ENCODE results near the gene RFWD3.

The RFWD3 gene

GRCh38 chr16:74623214-74623838 lies 43.4 kb downstream of the RFWD3 start:
- DNase-seq (ENCODE audit: low read depth in 2 of 2), result no peak

- no peak for DNase-seq (ENCODE audit: low read depth in 2 of 2)
Observed at GRCh38 chr16:74622005-74622404, 44.7 kb downstream of the RFWD3 start.

GRCh38 chr16:74617206-74617788 lies 49.4 kb downstream of the RFWD3 start:
- no peak for DNase-seq (ENCODE audit: low read depth in 2 of 2)

GRCh38 chr16:74611721-74612120 lies 55.0 kb downstream of the RFWD3 start:
- DNase-seq (ENCODE audit: low read depth in 2 of 2), result no peak

- no peak for DNase-seq (ENCODE audit: low read depth in 2 of 2)
Observed at GRCh38 chr16:74608944-74609343, 57.7 kb downstream of the RFWD3 start.

- no peak for DNase-seq (ENCODE audit: low read depth in 2 of 2)
Observed at GRCh38 chr16:74608381-74608780, 58.3 kb downstream of the RFWD3 start.

GRCh38 chr16:74607962-74608356 lies 58.7 kb downstream of the RFWD3 start:
- no peak for DNase-seq (ENCODE audit: low read depth in 2 of 2)

- DNase-seq (ENCODE audit: low read depth in 2 of 2), result no peak
Observed at GRCh38 chr16:74607310-74607961, 59.2 kb downstream of the RFWD3 start.

- DNase-seq (ENCODE audit: low read depth in 2 of 2), result peak; percentile 81 to 85
Observed at GRCh38 chr16:74606521-74607309, 60.0 kb downstream of the RFWD3 start, which contains the start of gene GLG1. TSS of gene GLG1 (minus strand) at chr16:74607114. CDS start at chr16:74607094, 20 bp downstream.

- DNase-seq (ENCODE audit: low read depth in 2 of 2), result no peak
Observed at GRCh38 chr16:74605746-74606520, 60.7 kb downstream of the RFWD3 start.

GRCh38 chr16:74605332-74605731 lies 61.3 kb downstream of the RFWD3 start:
- no peak for DNase-seq (ENCODE audit: low read depth in 2 of 2)

GRCh38 chr16:74603848-74604247 lies 62.8 kb downstream of the RFWD3 start:
- no peak for DNase-seq (ENCODE audit: low read depth in 2 of 2)

- DNase-seq (ENCODE audit: low read depth in 2 of 2), result peak; percentile 32 to 36
Observed at GRCh38 chr16:74601126-74601871, 65.4 kb downstream of the RFWD3 start.

GRCh38 chr16:74596586-74596985 lies 70.1 kb downstream of the RFWD3 start:
- no peak for DNase-seq (ENCODE audit: low read depth in 2 of 2)

- DNase-seq (ENCODE audit: low read depth in 2 of 2), result no peak
Observed at GRCh38 chr16:74592847-74593246, 73.8 kb downstream of the RFWD3 start.

- DNase-seq (ENCODE audit: low read depth in 2 of 2), result no peak
Observed at GRCh38 chr16:74591876-74592650, 74.6 kb downstream of the RFWD3 start.

- DNase-seq (ENCODE audit: low read depth in 2 of 2), result no peak
Observed at GRCh38 chr16:74586948-74587347, 79.7 kb downstream of the RFWD3 start.

- DNase-seq (ENCODE audit: low read depth in 2 of 2), result no peak
Observed at GRCh38 chr16:74585846-74586443, 80.7 kb downstream of the RFWD3 start.

- no peak for DNase-seq (ENCODE audit: low read depth in 2 of 2)
Observed at GRCh38 chr16:74583926-74584666, 82.6 kb downstream of the RFWD3 start.
